ENCODE results near the gene GALR2.
A peak's percentile ranks its signal among the peaks of the same experiment; 100 is the strongest.
"Not testable (repeated sequence)": the region's sequence is repeated elsewhere in the genome, so short reads cannot be mapped to it uniquely, and the experiment has no call there.

Gene GALR2

DNA sequence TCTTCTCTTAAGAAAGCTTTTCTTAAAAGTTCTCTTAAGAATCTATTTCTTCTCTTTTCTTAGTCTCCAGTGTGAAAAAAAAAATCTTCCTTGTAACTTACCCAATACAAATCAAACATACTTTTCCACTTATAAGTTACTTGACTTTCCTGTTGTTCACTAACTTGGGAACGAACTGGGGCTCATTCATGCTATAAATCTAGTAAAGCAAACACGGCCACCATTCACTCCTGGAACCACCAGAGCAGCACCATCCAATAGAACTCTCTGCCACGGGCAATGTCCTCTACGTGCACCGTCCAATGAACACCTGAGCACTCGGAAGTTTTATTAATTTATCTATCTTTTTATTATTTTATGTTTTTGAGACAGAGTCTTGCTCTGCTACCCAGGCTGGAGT is 23.0 kb upstream of the GALR2 start:
- H3K4me3 ChIP-seq (replicated peaks; ENCODE audit: low read depth, low read length), result no peak overlapping the region
- no peak for DNase-seq (ENCODE audit: low read depth)
- TF ChIP-seq, protein P1, sequence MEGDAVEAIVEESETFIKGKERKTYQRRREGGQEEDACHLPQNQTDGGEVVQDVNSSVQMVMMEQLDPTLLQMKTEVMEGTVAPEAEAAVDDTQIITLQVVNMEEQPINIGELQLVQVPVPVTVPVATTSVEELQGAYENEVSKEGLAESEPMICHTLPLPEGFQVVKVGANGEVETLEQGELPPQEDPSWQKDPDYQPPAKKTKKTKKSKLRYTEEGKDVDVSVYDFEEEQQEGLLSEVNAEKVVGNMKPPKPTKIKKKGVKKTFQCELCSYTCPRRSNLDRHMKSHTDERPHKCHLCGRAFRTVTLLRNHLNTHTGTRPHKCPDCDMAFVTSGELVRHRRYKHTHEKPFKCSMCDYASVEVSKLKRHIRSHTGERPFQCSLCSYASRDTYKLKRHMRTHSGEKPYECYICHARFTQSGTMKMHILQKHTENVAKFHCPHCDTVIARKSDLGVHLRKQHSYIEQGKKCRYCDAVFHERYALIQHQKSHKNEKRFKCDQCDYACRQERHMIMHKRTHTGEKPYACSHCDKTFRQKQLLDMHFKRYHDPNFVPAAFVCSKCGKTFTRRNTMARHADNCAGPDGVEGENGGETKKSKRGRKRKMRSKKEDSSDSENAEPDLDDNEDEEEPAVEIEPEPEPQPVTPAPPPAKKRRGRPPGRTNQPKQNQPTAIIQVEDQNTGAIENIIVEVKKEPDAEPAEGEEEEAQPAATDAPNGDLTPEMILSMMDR (IDR thresholded peaks at IDR 0.05; ENCODE audit: low read length, missing control alignments), result no peak

DNA sequence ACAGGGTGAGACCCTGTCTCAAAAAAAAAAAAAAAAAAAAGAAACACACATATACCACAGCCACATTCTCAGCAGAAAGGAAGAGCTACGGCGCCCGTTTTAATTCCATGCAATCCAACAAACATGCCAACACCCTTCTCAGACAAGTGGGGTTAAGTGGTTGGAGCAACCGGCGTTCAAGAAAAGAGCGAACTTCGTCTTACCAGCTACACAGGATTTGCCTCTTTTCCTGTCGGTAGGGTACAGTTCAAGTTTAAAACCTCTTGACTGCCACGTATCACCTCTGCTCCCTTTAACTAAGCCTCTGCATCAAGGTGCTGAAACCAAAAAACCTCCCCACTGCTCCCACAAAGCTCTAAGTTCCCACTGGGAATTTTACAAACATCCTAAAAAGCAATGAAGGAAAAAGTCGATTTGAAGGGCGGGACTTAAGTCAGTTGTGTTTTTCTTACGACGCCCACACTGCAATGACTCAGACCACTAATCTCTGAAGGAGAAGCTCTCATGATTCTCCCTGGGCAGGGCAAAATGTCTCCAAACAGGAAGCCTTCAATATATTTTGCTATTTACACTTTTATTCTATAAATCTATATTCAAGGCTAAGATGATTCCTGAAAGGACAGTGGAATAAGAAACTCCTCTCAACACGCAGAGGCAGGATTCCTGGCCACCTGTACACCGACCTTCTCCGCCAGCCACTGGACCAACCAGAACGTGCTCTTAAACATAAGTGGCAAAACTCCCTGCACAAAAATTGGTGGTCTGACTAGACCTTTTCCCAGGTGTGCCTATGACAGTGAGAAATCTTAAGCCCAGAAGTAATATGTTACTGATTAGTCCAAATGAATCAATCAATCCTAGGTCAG is 21.1 kb upstream of the GALR2 start:
- TF ChIP-seq, protein P1 (IDR thresholded peaks at IDR 0.05; ENCODE audit: low read length, missing control alignments), result no peak
- DNase-seq (ENCODE audit: low read depth), result peak; percentile 75
- H3K4me3 ChIP-seq (replicated peaks; ENCODE audit: low read depth, low read length), result no peak overlapping the region

DNA sequence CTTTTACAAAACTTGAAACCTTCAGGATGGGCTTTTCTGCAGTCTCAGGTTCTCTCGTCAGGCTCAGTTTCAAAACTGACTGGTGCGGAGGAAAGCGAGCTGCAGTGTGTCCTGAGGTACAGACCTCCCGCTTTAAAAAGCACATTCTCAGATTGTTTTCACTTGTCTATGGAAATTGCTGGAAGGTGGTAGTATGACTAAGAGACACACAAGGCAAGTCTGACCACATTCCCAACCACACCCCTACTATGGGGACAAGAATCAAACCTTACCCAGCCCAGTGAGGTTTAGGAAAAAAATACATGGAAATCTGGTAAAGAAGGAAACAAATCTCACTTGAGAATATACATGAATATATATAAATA is 20.5 kb upstream of the GALR2 start:
- TF ChIP-seq, protein P1 (IDR thresholded peaks at IDR 0.05; ENCODE audit: low read length, missing control alignments), result no peak
- DNase-seq (ENCODE audit: low read depth), result peak; percentile 19
- no peak overlapping the region for H3K4me3 ChIP-seq (replicated peaks; ENCODE audit: low read depth, low read length)

DNA sequence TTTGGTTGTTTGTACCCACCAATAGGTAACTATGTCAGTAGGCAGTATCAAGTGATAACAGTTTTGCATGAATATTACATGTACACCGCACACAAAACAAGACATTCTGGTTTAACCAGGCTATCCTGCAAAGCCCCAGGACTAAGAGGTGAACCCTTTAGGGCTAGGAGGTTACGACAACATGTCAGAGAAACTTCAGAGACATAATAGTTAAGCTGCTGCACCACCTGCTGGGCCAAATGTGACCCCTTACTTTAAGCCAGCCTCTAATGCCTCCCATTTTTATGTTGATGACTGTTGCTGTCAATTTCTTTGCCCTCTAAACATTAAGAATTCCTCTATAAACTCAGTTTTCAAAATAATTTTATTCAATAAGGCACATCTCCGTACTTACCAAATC is 17.7 kb upstream of the GALR2 start:
- H3K4me3 ChIP-seq (replicated peaks; ENCODE audit: low read depth, low read length), result no peak overlapping the region
- TF ChIP-seq, protein P1 (IDR thresholded peaks at IDR 0.05; ENCODE audit: low read length, missing control alignments), result no peak

DNA sequence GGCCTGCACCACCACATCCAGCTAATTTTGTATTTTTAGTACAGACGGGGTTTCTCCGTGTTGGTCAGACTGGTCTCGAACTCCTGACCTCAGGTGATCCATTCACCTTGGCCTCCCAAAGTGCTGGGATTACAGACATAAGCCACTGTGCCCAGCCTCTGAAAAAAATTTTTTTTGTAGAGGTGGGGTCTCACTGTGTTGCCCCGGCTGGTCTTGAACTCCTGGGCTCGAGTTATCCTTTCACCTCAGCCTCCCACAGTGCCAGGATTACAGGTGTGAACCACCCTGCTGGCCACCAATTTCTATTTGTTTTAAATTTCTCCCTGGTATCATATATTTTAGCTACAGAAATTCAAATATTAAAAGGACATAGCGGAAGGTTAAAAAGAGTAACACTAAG is 16.3 kb upstream of the GALR2 start:
- H3K4me3 ChIP-seq (replicated peaks; ENCODE audit: low read depth, low read length); DNase-seq (ENCODE audit: low read depth): not testable (repeated sequence)

More for the DNA sequence above, 17.7 kb upstream of the GALR2 start:
- no peak for DNase-seq (ENCODE audit: low read depth)

DNA sequence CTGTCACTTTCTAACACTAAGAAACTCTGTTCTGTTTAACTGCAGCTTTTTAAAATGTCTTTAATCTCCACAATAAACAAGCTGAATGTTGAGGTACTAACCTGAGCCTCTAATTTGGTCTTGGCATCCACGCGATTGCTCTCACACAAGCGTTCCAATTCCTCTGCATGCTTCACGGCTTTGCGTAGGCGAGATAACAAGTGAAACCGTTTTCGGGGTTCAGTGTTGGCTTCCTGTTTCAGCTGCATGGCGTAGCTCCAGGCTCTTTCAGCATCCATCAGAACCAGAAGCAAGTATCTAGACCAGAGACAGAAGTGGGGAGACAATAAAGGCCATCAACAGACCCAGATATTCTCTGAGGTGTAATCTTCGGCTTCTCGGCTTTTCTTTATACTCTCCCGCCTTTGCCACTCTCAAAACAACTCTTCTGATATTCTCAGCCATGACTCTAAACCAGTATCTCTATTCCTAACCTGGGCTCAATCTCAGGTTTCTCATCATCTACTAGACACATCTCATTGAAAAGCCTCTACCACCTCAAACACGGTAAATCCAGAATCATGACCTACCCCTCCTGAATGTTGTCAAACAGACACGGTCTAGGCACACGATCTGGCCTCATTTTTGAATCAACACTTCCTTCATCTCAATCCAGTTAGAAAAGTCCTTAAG is 10.6 kb upstream of the GALR2 start:
- TF ChIP-seq, protein P1 (IDR thresholded peaks at IDR 0.05; ENCODE audit: low read length, missing control alignments), result no peak
- no peak for DNase-seq (ENCODE audit: low read depth)

DNA sequence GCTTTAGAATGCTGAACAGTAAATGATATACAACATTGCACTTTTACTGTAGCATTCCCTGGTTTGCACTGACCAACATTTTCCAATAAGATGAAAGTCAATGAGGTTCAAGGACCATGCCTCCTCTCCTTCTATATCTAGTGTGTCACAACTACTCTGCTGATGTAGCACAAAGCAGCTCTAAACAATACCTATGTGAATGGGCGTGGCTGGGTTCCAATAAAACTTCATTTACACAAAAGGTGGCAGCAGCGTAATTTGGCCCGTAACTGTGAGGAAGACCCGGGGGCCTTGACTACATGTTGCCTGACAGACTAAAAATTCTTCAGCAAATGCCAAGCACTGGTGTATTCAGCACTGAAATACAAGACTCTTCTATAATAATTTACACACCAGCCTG is 8.8 kb upstream of the GALR2 start:
- no peak for DNase-seq (ENCODE audit: low read depth)
- TF ChIP-seq, protein P1 (IDR thresholded peaks at IDR 0.05; ENCODE audit: low read length, missing control alignments), result no peak
- no peak overlapping the region for H3K4me3 ChIP-seq (replicated peaks; ENCODE audit: low read depth, low read length)

More for the DNA sequence above, 10.6 kb upstream of the GALR2 start:
- no peak overlapping the region for H3K4me3 ChIP-seq (replicated peaks; ENCODE audit: low read depth, low read length)

All from fibroblast of pulmonary artery (primary cell).